Nephron (organoid): ENCODE measurements around the gene ZRANB2.

Experiments used
- H3K27ac Mint-ChIP-seq, 3 experiments: 2 replicates each; pipeline ENCODE4 v1.8.0; 2020; ENCODE audit warnings: mixed read lengths in 3 of 3, mild to moderate bottlenecking in 2 of 3, moderate library complexity in 1 of 3
- H3K27me3 Mint-ChIP-seq: 2 replicates; pipeline ENCODE4 v1.8.0; 2021; ENCODE audit warnings: low read depth, mild to moderate bottlenecking, moderate library complexity, mixed read lengths
- H3K36me3 Mint-ChIP-seq: 2 replicates; pipeline ENCODE4 v1.8.0; 2020; ENCODE audit warnings: low read depth, mixed read lengths
- H3K4me1 Mint-ChIP-seq: 2 replicates; pipeline ENCODE4 v1.8.0; 2020; ENCODE audit warnings: mixed read lengths
- H3K4me3 Mint-ChIP-seq, 3 experiments: 2 replicates each; pipeline ENCODE4 v1.8.0; 2020; ENCODE audit warnings: mild to moderate bottlenecking in 3 of 3, mixed read lengths in 3 of 3, moderate library complexity in 2 of 3
- H3K9me3 Mint-ChIP-seq: 2 replicates; pipeline ENCODE4 v1.8.0; 2020; ENCODE audit warnings: mixed read lengths
- TF ChIP-seq, protein P1 (sequence below), 3 experiments: fragments of 200-600 bp; sonication (generic); IDR thresholded peaks; one replicate each; pipeline ENCODE4 v1.5.0; 2021; ENCODE audit warnings: antibody characterized with exemption in 3 of 3; ENCODE audit not compliant: unreplicated experiment in 3 of 3

Gene ZRANB2

GRCh38 chr1:71041806-71042205 is 39.0 kb downstream of the ZRANB2 start:
- Mint-ChIP-seq H3K4me3 (no peak overlapping the region), H3K27me3 (peaks cover 35% of the 10 kb centered on the region), H3K27ac (no peak overlapping the region), H3K9me3 (no peaks in the 10 kb centered on the region), H3K36me3 (no peaks in the 10 kb centered on the region), H3K4me1 (no peaks in the 10 kb centered on the region)
- TF ChIP-seq, protein P1, sequence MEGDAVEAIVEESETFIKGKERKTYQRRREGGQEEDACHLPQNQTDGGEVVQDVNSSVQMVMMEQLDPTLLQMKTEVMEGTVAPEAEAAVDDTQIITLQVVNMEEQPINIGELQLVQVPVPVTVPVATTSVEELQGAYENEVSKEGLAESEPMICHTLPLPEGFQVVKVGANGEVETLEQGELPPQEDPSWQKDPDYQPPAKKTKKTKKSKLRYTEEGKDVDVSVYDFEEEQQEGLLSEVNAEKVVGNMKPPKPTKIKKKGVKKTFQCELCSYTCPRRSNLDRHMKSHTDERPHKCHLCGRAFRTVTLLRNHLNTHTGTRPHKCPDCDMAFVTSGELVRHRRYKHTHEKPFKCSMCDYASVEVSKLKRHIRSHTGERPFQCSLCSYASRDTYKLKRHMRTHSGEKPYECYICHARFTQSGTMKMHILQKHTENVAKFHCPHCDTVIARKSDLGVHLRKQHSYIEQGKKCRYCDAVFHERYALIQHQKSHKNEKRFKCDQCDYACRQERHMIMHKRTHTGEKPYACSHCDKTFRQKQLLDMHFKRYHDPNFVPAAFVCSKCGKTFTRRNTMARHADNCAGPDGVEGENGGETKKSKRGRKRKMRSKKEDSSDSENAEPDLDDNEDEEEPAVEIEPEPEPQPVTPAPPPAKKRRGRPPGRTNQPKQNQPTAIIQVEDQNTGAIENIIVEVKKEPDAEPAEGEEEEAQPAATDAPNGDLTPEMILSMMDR (IDR thresholded peaks at IDR 0.05; ENCODE audit: unreplicated experiment in 3 of 3), result no peak

- TF ChIP-seq, protein P1 (IDR thresholded peaks at IDR 0.05; ENCODE audit: unreplicated experiment in 3 of 3), result no peak
- H3K27ac Mint-ChIP-seq, result no peak overlapping the region
- H3K4me1 Mint-ChIP-seq, result no peaks in the 10 kb centered on the region
- peaks cover 19% of the 10 kb centered on the region for H3K27me3 Mint-ChIP-seq
- no peaks in the 10 kb centered on the region for H3K36me3 Mint-ChIP-seq
- no peak overlapping the region for H3K4me3 Mint-ChIP-seq
- H3K9me3 Mint-ChIP-seq, result no peaks in the 10 kb centered on the region
Observed at GRCh38 chr1:71039661-71040262, 41.1 kb downstream of the ZRANB2 start.

- no peaks in the 10 kb centered on the region for H3K36me3 Mint-ChIP-seq
- H3K4me1 Mint-ChIP-seq, result no peaks in the 10 kb centered on the region
- H3K27ac Mint-ChIP-seq, result no peak overlapping the region
- TF ChIP-seq, protein P1 (IDR thresholded peaks at IDR 0.05; ENCODE audit: unreplicated experiment in 3 of 3), result no peak
- H3K9me3 Mint-ChIP-seq, result no peaks in the 10 kb centered on the region
- H3K4me3 Mint-ChIP-seq, result no peak overlapping the region
- H3K27me3 Mint-ChIP-seq, result peaks cover 19% of the 10 kb centered on the region
Observed at GRCh38 chr1:71038942-71039341, 41.9 kb downstream of the ZRANB2 start.

- Mint-ChIP-seq H3K27ac (no peak overlapping the region), H3K36me3 (no peaks in the 10 kb centered on the region), H3K27me3 (peaks cover 22% of the 10 kb centered on the region), H3K4me3 (no peak overlapping the region), H3K4me1 (no peaks in the 10 kb centered on the region), H3K9me3 (no peaks in the 10 kb centered on the region)
- TF ChIP-seq, protein P1 (IDR thresholded peaks at IDR 0.05; ENCODE audit: unreplicated experiment in 3 of 3), result no peak
Observed at GRCh38 chr1:71037829-71038620, 42.8 kb downstream of the ZRANB2 start.

- Mint-ChIP-seq H3K27me3 (peaks cover 22% of the 10 kb centered on the region), H3K9me3 (no peaks in the 10 kb centered on the region), H3K27ac (no peak overlapping the region), H3K4me3 (no peak overlapping the region), H3K4me1 (no peaks in the 10 kb centered on the region), H3K36me3 (no peaks in the 10 kb centered on the region)
- TF ChIP-seq, protein P1 (IDR thresholded peaks at IDR 0.05; ENCODE audit: unreplicated experiment in 3 of 3), result no peak
Observed at GRCh38 chr1:71037066-71037465, 43.8 kb downstream of the ZRANB2 start.

GRCh38 chr1:71033136-71033535 is 47.7 kb downstream of the ZRANB2 start:
- TF ChIP-seq, protein P1 (IDR thresholded peaks at IDR 0.05; ENCODE audit: unreplicated experiment in 3 of 3), result no peak
- H3K4me1 Mint-ChIP-seq, result no peaks in the 10 kb centered on the region

More at GRCh38 chr1:71033136-71033535, 47.7 kb downstream of the ZRANB2 start:
- Mint-ChIP-seq H3K27ac (no peak overlapping the region), H3K9me3 (no peaks in the 10 kb centered on the region), H3K36me3 (no peaks in the 10 kb centered on the region), H3K27me3 (peaks cover 3% of the 10 kb centered on the region), H3K4me3 (no peak overlapping the region)
